LNCaP clone FGC (cell line): ENCODE data around the gene CD5L.

Experiments used
- DNase-seq: peaks from one replicate; pipeline ENCODE4 v3.0.0-alpha.2; 2011; ENCODE audit warnings: low read depth
- H3K4me3 ChIP-seq: 2 replicates; pipeline ENCODE4 v1.5.1; 2011; ENCODE audit warnings: mild to moderate bottlenecking, low read depth, low read length, control low read depth
- TF ChIP-seq, protein P1 (sequence below): IDR thresholded peaks from 2 replicates; pipeline ENCODE4 v1.5.1; 2012; ENCODE audit warnings: mild to moderate bottlenecking; ENCODE audit not compliant: control insufficient read depth, insufficient read depth; ENCODE audit errors: extremely low read depth

CD5L gene

DNA sequence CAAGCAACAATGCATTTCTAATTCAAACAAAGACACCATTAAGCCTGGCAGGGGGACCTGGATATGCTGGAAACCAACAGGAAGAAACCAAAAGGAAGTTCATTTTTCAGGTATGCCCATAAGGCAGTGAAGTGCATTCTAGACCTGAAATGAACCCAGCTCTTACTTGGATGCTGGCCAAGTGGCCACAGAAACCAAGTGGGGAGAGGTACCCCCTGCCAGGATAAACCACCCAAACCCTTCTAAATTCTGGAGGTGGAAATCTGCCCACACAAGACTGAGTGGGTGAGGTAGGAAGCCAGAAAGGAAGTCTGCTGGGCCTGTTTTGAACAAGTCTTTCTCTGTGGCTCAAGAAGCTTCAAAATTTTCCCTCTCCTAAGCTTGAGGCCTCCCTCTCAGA is 2.6 kb downstream of the CD5L start:
- TF ChIP-seq, protein P1, sequence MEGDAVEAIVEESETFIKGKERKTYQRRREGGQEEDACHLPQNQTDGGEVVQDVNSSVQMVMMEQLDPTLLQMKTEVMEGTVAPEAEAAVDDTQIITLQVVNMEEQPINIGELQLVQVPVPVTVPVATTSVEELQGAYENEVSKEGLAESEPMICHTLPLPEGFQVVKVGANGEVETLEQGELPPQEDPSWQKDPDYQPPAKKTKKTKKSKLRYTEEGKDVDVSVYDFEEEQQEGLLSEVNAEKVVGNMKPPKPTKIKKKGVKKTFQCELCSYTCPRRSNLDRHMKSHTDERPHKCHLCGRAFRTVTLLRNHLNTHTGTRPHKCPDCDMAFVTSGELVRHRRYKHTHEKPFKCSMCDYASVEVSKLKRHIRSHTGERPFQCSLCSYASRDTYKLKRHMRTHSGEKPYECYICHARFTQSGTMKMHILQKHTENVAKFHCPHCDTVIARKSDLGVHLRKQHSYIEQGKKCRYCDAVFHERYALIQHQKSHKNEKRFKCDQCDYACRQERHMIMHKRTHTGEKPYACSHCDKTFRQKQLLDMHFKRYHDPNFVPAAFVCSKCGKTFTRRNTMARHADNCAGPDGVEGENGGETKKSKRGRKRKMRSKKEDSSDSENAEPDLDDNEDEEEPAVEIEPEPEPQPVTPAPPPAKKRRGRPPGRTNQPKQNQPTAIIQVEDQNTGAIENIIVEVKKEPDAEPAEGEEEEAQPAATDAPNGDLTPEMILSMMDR, result no peak
- DNase-seq, result no peak
- H3K4me3 ChIP-seq, result no peak overlapping the region

DNA sequence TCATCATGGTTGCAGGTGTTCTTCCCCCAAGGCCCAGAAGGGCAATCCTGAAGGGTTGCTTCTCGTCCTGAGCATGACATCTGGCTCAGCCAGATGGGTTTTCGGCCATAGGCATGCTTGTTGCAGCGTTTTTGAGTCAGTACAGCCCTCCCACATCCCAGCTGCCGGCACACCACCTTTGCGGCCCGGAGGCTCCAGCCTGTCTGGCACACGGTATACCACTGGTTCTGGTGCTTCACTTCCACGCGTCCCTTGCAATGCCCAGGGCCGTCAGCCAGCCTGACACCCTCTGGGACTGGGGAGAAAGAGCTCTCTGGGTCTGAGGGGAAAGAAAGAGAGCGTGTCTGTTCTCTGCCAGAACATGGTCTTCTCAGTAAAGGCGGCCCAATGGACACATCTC is 7.2 kb downstream of the CD5L start:
- no peak for DNase-seq
- TF ChIP-seq, protein P1, result no peak
- no peak overlapping the region for H3K4me3 ChIP-seq

- no peak for DNase-seq
- TF ChIP-seq, protein P1, result no peak
- H3K4me3 ChIP-seq, result no peak overlapping the region
Observed at GRCh38 chr1:157833145-157833544, 8.5 kb downstream of the CD5L start.

- DNase-seq, result no peak
- no peak overlapping the region for H3K4me3 ChIP-seq
Observed at GRCh38 chr1:157831968-157832626, 9.5 kb downstream of the CD5L start.

DNA sequence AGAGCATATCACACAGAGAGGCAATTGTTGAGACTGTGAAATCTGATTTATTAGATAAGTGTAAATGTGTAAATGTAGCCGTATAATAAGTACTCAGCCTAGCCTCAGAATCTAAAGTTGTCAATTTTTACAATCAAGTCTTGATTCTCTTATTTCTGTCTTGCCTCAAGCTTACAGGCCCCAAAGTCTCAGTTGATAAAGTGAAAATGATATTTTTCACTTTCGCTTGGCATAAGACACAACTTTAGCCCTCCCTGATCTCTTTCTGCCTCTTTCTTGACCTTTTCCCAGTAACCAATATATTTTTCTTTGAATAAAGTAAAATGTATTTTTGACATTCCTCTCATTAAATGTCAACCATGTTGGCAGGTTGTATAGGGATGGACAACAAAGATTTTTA is 10.7 kb downstream of the CD5L start:
- no peak for DNase-seq
- H3K4me3 ChIP-seq, result no peak overlapping the region
- TF ChIP-seq, protein P1, result no peak

More at GRCh38 chr1:157831968-157832626, 9.5 kb downstream of the CD5L start:
- TF ChIP-seq, protein P1, result no peak

- no peak for DNase-seq
- TF ChIP-seq, protein P1, result no peak
- H3K4me3 ChIP-seq, result no peak overlapping the region
Observed at GRCh38 chr1:157829711-157830110, 11.9 kb downstream of the CD5L start.

DNA sequence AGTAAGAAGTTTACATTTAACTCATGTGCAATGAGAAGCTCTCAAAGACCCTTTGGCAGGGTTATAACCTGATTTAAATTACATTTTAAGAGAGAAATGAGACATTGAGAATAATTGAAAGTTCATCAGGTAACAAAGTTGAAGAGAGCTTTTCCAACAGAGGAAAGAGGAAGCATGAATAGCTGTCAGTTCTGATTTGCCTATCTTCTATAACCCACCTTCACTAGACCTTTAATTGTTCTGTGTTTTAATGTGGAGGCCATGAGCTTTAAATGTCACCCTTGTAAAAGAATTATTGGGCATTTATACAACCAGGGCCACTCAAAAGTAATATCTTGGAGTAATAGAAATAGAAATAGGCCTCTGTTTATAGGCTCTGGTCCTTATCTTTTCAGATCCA is 12.4 kb downstream of the CD5L start:
- no peak overlapping the region for H3K4me3 ChIP-seq
- TF ChIP-seq, protein P1, result no peak
- DNase-seq, result no peak
